Measurements from ENCODE around the gene ENOX1. TPM values are rescaled to one million over a fixed set of nuclear protein-coding genes. Genes with fewer than 3 reads are reported as not detected.
A peak's percentile ranks its signal among the peaks of the same experiment; 100 is the strongest.
"Not testable (repeated sequence)": the region's sequence is repeated elsewhere in the genome, so short reads cannot be mapped to it uniquely, and the experiment has no call there.

The ENOX1 gene
- total and polyA plus RNA-seq, 9 of the 15 experiments (the other 6 are each of a cell fraction or from before 2014, with no cell fraction given), result not detected

- FAIRE-seq (no peak), DNase-seq (ENCODE audit: extremely low read depth in 1 of 4, low spot score in 3 of 4) (no peak), ATAC-seq (no peak)
- no TSS peak for BruUV-seq (replicated peaks)
- ChIA-PET POLR2A (no interaction called here), CTCF (ENCODE audit: low intra/inter-chr PET ratio) (no interaction called here)
- Histone ChIP-seq H3K9ac (ENCODE audit: insufficient read depth in 1 of 2, low read depth in 2 of 2, low read length in 2 of 2) (no peak overlapping the region), H3K9me1 (ENCODE audit: control insufficient read depth, insufficient read depth, low read length) (no peaks in the 10 kb centered on the region), H3K9me3 (replicated peaks; ENCODE audit: control insufficient read depth, insufficient read depth, low read depth, low read length) (no peaks in the 10 kb centered on the region), H2AFZ (ENCODE audit: low read depth, low read length) (no peak overlapping the region), H4K20me1 (replicated peaks; ENCODE audit: control insufficient read depth, insufficient read depth, low read length) (no peaks in the 10 kb centered on the region), H3K79me2 (ENCODE audit: control insufficient read depth, insufficient read depth, low read length) (no peaks in the 10 kb centered on the region), H3K27ac (ENCODE audit: extremely low read depth, low read depth, low read length) (no peak overlapping the region), H3K4me2 (ENCODE audit: insufficient read depth, low read length) (no peak overlapping the region), H3K4me1 (replicated peaks in 1 of 2; ENCODE audit: control insufficient read depth in 2 of 2, insufficient read depth in 2 of 2, low read length in 2 of 2) (no peaks in the 10 kb centered on the region), H3K4me3 (no peak overlapping the region), H3K36me3 (ENCODE audit: control insufficient read depth, insufficient read depth, low read length) (no peaks in the 10 kb centered on the region), H3K27me3 (ENCODE audit: control insufficient read depth in 2 of 2, insufficient read depth in 2 of 2, low read length in 2 of 2) (no peaks in the 10 kb centered on the region)
- intact Hi-C loops (cut with micrococcal nuclease), result no loop called here
- in situ Hi-C loops (cut with MboI), result no loop called here
- WGBS (ENCODE audit: insufficient coverage, low coverage, missing lambda C conversion rate), result 0% methylated on average over 5 of the region's 5 CpGs
- TF ChIP-seq CEBPG (CRISPR knock-in tag; IDR thresholded peaks at IDR 0.05) (no peak), CEBPG (tag; conservative IDR thresholded peaks at IDR 0.05 in 1 of 2, IDR thresholded peaks at IDR 0.05 in 1 of 2) (peak in 1 of 2 experiments; percentile 31; a peak in 1 of 4 replicates), PTBP1 (IDR thresholded peaks at IDR 0.05; ENCODE audit: low read depth, low read length) (no peak), RAD51 (IDR thresholded peaks at IDR 0.05; ENCODE audit: borderline replicate concordance, low read depth) (no peak), HIVEP1 (CRISPR knock-in tag; IDR thresholded peaks at IDR 0.05) (no peak)
These were observed 43.7 kb upstream of the ENOX1 start for GRCh38 chr13:43830497-43830881.

- intact Hi-C loops (cut with micrococcal nuclease); in situ Hi-C loops (cut with MboI); ATAC-seq; H3K27me3 ChIP-seq (ENCODE audit: control insufficient read depth in 2 of 2, insufficient read depth in 2 of 2, low read length in 2 of 2); H3K9ac ChIP-seq (ENCODE audit: insufficient read depth in 1 of 2, low read depth in 2 of 2, low read length in 2 of 2); DNase-seq (ENCODE audit: extremely low read depth in 1 of 4, low spot score in 3 of 4); H4K20me1 ChIP-seq (replicated peaks; ENCODE audit: control insufficient read depth, insufficient read depth, low read length); H3K4me3 ChIP-seq; POLR2A ChIA-PET; H3K9me3 ChIP-seq (replicated peaks; ENCODE audit: control insufficient read depth, insufficient read depth, low read depth, low read length); H2AFZ ChIP-seq (ENCODE audit: low read depth, low read length); H3K4me1 ChIP-seq (replicated peaks in 1 of 2; ENCODE audit: control insufficient read depth in 2 of 2, insufficient read depth in 2 of 2, low read length in 2 of 2); BruUV-seq (replicated peaks); H3K36me3 ChIP-seq (ENCODE audit: control insufficient read depth, insufficient read depth, low read length); FAIRE-seq; H3K9me1 ChIP-seq (ENCODE audit: control insufficient read depth, insufficient read depth, low read length); H3K4me2 ChIP-seq (ENCODE audit: insufficient read depth, low read length); H3K27ac ChIP-seq (ENCODE audit: extremely low read depth, low read depth, low read length); CTCF ChIA-PET (ENCODE audit: low intra/inter-chr PET ratio); H3K79me2 ChIP-seq (ENCODE audit: control insufficient read depth, insufficient read depth, low read length): not testable (repeated sequence)
- 0% methylated on average over 1 of the region's 1 CpG for WGBS (ENCODE audit: insufficient coverage, low coverage, missing lambda C conversion rate)
These were observed 37.9 kb upstream of the ENOX1 start for GRCh38 chr13:43824656-43825055.
